Measurements from ENCODE around the gene NEMP1.

NEMP1 gene

GRCh38 chr12:57011438-57012424 is 66.9 kb downstream of the NEMP1 start:
- no peak overlapping the region for H3K4me3 ChIP-seq (ENCODE audit: control insufficient read depth, low read depth, low read length)
- TF ChIP-seq CTCF (conservative IDR thresholded peaks at IDR 0.05; ENCODE audit: control insufficient read depth, insufficient read depth, low read depth, low read length) = no peak
- DNase-seq (ENCODE audit: low read depth) = no peak

DNA sequence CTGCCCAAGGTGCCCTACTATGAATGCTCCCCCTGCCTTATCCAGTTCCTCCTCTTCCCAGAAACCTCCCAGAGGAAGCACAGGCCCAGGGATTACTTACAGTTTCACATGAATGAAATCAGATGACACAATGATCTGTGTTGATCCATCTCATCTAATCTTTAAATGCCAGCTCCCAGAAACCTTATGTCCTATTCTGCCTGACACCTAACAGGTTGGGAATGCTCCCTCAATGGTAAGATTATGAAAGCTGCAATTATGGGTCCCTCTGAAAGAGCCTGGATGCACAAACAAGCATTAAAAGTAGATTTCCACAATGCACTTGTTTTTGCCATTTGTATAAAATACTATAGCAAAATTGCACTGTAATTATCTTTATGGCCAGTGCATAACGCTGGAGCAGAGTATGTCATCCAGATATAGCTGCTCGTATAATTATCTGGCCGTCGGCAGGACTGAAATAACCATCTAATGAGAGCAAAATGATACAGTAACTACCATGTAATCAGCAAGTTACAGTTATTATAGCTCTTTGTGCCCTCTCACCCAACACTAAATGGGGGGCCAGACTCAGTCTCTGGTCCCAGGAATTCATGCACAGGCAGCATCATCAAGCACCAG is 67.9 kb downstream of the NEMP1 start:
- DNase-seq (ENCODE audit: low read depth) = no peak
- no peak overlapping the region for H3K4me3 ChIP-seq (ENCODE audit: control insufficient read depth, low read depth, low read length)
- no peak for TF ChIP-seq CTCF (conservative IDR thresholded peaks at IDR 0.05; ENCODE audit: control insufficient read depth, insufficient read depth, low read depth, low read length)

GRCh38 chr12:57009949-57010626 is 68.5 kb downstream of the NEMP1 start:
- DNase-seq (ENCODE audit: low read depth) = no peak
- TF ChIP-seq CTCF (conservative IDR thresholded peaks at IDR 0.05; ENCODE audit: control insufficient read depth, insufficient read depth, low read depth, low read length) = no peak
- no peak overlapping the region for H3K4me3 ChIP-seq (ENCODE audit: control insufficient read depth, low read depth, low read length)

DNA sequence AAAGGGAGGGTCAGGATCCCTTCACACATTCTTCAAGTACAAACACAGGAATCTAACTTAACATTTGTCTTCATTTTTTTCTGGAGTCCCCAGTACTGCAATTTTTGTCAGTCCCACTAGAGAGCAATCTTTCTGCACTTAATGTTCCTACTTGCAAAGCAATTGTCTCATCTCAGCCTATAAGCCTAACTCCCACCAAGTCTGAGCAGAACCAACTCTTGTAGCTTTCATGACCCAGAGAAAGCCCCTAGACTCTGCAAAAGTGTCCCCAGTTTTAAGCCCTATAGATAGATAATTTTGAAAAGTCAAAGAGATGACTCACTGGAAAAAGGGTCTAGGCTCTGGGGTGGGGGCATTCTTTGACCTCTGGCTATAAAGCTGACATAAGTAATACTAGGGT is 70.4 kb downstream of the NEMP1 start:
- TF ChIP-seq CTCF (conservative IDR thresholded peaks at IDR 0.05; ENCODE audit: control insufficient read depth, insufficient read depth, low read depth, low read length) = peak; percentile 71
- DNase-seq (ENCODE audit: low read depth) = peak; percentile 76
- no peak overlapping the region for H3K4me3 ChIP-seq (ENCODE audit: control insufficient read depth, low read depth, low read length)

- peak overlapping the region; percentile 40 for H3K4me3 ChIP-seq (ENCODE audit: control insufficient read depth, low read depth, low read length)
- no peak for TF ChIP-seq CTCF (conservative IDR thresholded peaks at IDR 0.05; ENCODE audit: control insufficient read depth, insufficient read depth, low read depth, low read length)
- no peak for DNase-seq (ENCODE audit: low read depth)
Measured at GRCh38 chr12:57006809-57007475, 71.6 kb downstream of the NEMP1 start.
